HL-60/S4 treated with phorbol 12-myristate 13-acetate at 8.2 ng/mL for 4 days and 3 days (cell line): Measurements from ENCODE around the gene MACC1.

ENCODE experiments used
- in situ Hi-C: fragments of 300-500 bp; cut with MboI; formaldehyde crosslinking; loops from 2 replicates; pipeline ENCODE4 v1.15.0; 2022; ENCODE audit warnings: low sequenced_read_pairs

Gene MACC1, protein sequence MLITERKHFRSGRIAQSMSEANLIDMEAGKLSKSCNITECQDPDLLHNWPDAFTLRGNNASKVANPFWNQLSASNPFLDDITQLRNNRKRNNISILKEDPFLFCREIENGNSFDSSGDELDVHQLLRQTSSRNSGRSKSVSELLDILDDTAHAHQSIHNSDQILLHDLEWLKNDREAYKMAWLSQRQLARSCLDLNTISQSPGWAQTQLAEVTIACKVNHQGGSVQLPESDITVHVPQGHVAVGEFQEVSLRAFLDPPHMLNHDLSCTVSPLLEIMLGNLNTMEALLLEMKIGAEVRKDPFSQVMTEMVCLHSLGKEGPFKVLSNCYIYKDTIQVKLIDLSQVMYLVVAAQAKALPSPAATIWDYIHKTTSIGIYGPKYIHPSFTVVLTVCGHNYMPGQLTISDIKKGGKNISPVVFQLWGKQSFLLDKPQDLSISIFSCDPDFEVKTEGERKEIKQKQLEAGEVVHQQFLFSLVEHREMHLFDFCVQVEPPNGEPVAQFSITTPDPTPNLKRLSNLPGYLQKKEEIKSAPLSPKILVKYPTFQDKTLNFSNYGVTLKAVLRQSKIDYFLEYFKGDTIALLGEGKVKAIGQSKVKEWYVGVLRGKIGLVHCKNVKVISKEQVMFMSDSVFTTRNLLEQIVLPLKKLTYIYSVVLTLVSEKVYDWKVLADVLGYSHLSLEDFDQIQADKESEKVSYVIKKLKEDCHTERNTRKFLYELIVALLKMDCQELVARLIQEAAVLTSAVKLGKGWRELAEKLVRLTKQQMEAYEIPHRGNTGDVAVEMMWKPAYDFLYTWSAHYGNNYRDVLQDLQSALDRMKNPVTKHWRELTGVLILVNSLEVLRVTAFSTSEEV

DNA sequence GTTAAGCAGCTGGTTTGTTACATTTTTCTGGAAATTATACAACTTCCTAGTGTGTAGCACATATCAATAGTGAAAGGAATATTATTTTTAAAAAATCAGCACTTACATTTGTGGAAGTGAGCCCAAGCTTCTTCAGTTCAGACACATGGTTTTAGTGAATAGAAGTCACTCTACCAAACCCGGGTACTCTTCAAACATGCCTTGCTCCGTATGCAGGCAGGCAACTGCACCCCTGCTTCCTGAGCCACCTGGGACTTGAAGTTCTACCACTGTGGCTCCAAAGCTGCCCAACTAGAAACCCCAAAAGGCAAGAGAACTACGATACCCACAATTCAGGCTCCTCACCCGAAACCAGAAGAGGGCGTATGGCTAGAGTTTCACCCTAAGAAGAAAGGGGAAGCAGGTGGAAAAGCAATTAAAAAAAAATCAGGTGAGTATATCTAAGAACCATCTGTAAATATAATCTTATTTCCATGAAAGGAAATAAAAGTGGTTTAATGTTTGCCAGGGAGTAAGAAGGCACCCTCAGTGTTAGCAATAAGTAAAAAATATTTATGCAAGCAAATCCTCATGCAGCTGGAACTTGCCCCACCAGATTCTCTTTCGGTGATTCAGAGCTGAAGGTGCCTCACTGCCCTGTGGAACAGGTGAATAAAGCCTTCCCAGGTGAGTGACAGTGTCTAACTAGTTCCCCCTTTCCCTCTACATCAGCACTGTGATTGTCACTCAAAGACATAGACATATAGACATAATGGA is at the start of gene MACC1:
Gene MACC1 (minus strand): TSS at position 192 of the 756 bp plus-strand sequence. CDS start 55,522 bp downstream, outside the sequence.
- in situ Hi-C loops, result no loop called here

DNA sequence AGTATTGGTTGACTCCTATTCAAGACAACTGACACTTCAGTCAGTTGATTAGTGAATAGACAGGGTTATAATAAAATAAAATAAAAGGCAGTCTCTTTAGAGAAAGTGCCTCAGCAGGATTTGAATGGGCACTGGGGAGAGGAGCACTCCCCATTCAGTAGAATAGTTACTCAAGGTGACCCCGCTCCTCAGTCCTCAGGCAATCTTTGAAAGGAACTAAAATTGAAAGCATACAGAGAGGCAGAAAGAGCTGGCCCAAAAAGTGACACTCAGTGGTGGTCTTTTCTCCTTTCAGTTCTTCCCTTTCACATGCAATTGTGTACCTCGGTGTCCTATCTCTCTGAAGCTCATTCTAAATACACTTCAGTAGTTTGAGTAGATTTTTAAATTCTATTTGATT is 47.4 kb upstream of the MACC1 start:
- in situ Hi-C loops, result no loop called here

DNA sequence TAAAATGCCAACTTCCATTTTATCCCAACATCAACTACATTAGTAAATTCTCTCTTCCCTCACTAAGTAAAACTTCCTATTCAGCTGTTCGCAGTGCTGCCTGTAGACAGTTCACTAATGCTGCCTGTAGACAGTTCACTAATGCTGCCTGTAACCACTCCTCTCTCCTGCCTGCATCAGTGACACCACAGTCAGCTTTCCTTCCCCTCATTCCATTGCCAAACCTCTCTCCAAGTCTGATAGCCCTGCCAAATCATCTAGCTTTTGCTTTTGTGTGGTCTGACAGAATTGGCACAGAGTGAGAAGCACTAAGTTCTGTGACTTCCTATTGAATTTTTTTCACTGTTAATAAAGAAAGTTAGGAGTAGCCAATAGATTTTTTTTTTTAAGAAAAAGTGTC is 43.0 kb upstream of the MACC1 start:
- in situ Hi-C loops, result no loop called here

DNA sequence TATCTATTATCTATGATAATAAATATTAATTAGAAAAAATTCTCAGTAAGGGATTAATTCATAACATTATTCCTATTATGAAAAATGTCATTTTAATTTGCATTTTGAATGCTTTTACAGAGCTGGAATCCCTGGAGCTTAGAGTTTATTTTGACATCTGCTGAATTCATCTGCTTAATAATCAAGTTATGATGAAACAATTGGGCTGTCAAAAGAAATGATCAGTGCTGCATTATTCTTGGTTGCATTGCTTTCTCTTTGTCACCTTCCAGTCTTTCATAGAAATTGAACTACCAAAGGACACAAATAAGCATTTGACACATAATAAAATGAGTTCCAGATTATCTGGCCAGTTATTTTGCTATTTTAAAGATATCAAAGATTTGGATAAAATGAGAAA is 40.0 kb upstream of the MACC1 start:
- in situ Hi-C loops, result no loop called here

DNA sequence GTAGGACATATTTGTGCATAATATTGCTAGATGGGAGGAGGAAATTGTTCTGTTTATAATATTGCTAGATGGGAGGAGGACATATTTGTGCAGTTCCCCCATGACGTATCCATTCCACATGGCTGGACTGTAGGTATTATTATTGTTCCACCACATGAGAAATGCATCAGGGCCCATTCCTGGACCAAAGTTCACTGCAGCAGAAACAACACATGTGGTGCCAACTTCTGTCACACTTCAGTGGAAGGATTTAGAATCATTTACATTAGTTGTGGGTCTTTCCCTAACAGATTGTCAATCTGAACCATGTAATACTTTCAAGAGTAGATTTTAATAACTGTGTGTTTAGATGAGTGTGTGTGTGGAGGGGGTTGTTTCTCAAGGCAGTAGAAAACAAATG is 32.7 kb upstream of the MACC1 start:
- in situ Hi-C loops, result no loop called here

DNA sequence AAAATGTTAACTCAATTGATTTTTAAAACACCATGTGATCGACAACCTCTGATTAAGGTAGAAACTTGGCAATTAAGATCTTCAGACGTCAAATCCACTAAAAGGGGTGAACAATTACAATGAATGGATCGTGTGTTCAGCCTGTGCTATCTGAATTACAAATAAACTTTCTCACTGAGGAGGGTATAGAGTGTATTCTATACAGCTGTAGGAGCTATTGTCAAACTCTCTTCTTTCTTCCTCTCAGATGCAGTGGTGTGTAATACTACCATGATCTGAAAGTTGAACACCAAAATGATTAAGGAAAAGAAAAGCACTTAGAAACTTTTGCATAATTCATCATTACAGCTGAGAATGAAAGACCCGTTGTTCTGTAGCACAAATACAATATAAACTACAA is 32.2 kb upstream of the MACC1 start:
- in situ Hi-C loops, result no loop called here

DNA sequence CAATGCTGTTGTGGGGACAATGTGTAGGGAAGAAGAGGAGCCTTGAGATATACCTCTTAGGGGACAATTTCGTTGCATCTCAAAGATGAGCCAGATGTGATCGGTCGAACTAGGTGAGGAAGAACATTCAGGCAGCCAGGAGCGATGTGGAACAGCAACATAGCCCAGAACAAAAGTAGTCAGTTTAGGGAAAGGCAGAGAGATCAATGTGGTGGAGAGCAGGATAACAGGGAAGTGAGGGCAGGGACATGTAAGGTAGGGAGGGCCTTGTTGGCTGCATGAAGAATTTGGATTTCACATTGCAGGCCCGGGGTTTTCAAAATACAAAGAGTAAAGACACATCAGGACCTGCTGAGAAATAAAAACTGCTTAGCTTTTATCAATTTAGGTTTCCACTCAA is 29.1 kb upstream of the MACC1 start:
- in situ Hi-C loops, result no loop called here

DNA sequence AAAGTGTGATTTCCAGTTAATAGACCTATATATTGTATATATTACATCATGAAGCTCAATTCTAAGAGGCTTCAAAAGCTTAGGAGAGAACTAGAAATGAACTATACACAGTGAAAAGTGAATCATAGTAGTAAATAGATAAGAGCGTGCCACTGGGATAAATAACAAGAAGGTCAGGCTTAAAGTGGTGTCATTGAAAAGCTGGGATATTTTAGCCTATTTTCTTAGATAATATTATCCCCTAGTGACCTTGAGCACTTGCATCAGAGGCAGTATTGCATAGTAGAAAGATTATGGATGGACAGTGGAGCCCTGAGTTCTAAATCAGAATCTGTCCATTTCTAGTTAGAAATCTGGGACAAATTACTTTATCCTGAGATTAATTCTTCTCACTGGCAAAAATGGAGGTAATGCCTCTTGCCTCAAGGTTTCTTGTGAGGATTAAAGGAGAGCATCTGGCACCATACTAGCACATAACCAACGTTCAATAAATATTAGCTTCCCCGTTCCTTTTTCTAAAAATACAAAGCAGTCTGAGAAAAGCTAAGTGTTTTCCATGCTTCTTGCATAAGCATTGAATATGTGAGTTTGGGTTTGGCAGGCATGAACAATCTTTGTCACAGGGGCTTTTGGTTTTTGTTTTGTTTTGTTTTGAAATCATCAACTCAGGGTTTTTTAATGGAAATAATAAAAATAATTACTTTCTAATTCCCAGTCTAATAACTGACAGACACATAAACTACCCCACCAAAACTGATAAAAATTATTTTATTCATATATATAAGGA is 27.3 kb upstream of the MACC1 start:
- in situ Hi-C loops, result no loop called here

DNA sequence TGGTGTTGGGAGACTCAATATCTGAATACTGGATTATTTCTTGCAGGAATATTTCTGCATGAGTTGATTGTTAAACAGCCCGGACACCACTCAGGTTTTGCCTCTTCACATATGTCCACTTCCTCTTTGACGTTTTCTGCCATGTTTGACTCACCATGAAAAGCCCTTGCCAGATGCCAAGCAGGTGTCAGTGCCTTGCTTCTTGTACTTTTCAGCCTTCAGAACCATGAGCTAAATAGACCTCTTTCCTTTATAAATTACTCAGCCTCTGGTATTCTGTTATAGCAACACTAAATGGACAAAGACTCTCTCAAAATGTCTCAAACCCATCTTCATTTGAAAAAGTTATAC is 24.7 kb upstream of the MACC1 start:
- in situ Hi-C loops, result no loop called here

DNA sequence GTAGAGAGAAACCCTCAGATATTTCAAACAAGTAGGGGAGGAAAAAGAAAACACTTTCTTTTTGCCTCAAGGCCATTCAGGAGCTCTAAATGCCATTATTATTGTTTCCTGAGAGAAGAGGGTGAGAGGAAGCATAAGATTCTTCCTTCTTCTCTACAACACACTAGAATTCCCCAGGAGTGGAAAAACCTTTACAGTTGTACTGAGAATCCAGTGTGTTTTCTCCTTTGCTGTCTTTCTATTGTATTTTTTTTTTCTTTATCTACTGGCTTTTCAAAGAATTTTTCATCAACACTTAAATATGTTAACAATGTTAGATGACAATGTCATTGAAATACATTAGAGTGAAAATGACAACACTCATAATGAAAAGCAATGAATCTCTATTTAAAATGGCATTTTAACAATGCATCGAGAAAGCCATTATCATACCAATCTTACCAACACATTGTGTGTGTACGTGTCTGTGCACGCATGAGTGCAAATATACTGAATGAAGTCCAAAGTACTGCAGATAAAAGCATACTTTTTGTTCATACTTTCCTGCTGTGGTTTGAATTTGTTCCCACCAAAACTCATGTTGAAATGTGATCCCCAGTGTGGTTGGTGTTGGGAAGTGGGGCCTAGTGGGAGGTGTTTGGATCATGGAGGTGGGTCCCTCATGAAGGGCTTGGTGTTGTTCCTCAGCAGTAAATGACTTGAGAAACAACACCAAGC is 24.2 kb upstream of the MACC1 start:
- in situ Hi-C loops, result no loop called here

DNA sequence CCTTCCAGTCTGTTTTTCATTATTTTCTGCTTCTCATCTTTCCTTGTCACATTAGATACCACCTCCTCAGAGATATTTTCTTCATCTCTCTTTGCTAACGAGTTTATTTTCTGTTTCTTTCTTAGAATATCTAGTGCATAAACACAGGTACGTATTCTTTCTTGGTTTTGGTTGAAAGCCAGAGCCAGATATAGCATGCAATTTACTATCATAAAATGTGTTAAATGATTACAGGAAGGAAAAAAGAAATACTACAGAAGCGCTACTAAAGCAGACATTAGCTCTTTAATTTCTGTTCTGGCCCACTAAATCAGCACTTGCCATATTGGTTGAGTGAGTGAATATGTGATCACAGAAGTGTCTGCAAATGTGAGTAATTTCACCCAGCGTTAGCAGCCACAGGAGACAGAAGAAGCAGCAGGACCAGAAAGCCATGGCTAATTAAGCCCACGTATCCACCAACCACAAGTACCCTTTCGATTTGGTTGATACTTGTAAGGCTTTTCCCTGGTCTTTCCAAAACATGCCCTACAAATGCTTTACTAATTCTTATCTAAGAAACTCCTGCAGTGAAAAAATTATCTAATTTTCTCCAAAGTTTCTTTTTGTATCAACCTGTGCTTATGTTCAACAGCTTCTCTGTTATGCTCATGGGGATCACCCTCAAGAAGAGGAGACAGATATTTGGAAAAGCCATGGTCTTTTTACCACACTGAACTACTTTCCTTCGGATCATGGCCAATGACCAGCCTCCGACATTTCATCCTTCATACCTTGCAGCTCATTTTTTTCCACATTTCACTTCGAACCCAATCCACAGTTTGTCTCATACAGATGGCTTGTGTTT is 23.1 kb upstream of the MACC1 start:
- in situ Hi-C loops, result no loop called here

DNA sequence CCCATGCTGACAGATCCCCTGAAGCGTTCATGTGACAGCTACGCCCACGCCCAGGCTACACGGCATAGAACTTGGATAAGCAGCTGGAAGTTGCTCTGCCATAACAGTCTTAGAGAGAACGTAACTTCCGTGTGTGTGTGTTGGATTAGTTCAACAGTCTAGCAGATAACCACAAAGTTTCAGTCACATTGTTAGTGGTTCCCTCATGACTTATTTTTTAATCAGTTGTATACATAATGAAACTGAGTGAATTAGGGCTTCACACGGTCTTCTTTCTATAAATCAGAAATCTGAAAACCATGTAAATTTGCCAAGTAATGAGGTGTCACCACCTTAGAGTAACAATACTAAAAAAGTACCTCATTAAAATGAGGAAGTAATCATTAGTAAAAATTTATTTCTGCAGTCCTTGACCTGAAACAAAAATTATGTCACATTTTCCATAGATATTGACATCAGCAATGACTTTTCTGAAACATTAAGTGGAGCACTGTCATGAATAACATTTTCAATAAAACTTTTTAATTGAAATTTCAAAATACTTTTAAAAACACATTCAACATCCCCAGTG is 21.7 kb upstream of the MACC1 start:
- in situ Hi-C loops, result no loop called here

DNA sequence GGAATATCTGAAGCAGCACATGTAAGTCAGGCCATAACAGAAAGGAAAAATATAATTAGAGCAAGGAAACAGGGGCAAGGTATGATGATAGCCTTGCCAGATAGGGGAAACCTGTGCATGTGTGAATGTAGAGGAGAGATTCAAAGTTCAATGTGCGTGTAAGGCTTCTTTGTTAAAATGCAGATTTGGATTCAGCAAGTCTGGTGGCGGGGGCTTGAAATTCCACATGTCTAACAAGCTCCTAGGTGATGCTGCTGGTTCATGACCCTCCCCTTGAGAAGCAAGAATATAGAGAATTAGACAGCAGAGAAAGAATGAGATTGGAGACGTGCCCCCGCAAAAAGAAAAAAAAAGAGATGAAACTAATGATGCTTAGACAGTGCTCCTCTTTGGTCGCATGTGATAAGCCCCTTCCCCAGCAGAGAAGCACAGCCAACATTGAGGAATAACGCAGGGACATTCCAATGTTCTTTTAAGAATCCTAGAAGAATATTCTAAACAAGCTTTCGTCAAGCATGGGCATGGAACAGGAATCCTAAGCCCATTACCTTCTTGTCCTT is 21.1 kb upstream of the MACC1 start:
- in situ Hi-C loops, result no loop called here

DNA sequence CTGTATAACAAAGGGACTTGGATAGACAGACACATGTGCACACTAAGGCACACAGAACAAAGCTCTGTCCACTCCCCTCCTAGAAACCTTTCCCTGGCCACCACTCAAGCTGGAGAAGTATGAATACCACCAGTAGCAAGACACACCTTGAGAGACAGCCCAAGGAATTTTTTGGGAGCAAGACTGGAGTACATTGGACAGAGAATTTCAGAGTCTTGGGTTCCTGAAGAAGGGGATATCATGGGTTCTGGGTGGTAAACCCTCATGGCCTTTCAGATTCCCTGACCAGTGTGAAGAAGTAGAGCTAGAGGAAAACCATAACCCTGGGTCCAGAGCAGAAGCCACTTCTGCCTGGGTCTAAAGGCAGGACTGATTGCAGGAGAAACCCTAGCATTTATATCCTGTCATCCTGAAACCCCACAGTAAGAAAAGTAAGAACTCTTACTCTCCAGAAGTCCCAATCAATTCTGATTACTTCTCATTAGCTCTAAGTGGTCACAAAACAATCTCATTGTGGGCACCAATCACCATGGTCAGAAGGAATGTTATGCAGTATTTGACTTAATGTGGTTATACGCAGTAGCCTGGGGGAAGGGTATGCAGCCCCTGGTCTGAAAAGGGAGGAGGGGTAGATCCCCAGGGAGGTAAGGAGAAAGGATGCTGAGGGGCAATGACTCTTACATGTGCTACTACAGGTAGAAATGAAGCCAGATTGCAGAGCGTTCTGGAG is 20.4 kb upstream of the MACC1 start:
- in situ Hi-C loops, result no loop called here

DNA sequence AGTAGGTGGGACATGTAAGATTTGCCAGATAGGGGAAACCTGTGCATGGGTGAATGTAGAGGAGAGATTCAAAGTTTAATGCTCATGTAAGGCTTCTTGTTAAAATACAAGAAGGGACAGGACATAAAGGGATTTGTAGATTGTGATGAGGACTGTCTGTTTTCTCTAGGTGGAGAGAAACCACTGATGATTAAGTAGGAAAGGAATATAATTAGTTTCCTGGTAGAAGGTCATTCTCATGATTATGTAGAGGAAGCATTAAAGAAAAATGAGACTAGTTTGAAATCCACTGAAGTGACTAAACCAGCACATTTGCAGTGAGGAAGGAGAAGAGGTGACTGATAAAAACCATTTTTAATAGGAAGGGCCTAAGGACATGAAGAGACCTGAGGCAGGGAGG is 19.6 kb upstream of the MACC1 start:
- in situ Hi-C loops, result no loop called here

DNA sequence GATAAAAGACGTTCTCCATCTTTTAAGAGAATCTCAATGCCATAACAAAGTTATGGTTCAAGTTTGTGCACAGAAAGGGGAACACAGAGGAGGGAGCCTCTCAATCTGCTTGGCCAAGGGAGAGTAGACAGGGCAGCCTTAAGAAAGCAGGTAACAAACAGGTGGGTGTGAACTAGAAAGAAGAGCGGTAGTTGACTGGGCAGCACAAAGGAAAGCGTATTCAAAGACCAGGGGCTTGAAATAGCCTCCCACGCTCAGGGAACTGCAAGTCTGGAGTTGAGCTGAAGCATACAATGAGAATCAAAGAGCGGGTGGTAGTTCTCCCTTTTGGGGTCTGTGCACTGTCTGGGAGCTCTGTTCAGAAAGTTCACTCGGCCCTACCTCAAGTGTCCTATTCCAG is 18.9 kb upstream of the MACC1 start:
- in situ Hi-C loops, result no loop called here

DNA sequence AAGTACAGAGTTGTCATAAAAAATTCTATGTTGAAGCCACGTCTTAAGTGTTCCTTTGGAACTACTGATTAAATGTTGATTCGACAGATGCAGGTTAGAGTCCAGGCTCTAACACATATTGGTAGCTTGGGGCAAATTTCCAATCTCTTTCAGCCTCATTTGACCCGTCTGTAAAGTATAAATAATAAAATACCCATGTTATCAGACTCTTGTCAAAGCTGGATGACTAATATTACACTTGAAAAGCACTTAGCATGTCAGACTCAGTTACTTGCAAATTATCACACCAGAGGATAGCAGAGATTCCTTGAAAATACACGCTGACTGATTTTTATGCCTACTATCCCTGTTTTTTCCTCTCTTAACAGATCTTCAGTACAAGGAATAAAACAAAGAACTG is 18.1 kb upstream of the MACC1 start:
- in situ Hi-C loops, result no loop called here

DNA sequence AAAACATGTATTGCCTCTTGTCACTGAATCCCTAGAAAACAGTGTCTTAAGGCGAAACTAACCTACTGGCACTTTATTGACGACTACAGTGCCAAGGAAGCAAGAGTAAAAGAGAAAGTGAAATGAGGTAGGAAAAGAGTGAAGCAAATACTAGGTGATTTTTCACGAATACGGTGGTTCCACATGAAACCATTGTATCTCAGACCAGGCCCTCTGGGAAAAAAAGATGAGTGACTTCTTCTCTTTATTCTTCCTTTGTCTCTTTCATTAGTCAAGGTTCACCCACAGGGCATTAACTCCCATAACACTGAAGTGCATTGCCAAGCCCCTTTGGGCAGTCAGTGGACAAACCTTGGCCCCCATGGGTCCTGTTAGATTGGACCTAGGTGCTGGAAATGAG is 16.2 kb upstream of the MACC1 start:
- in situ Hi-C loops, result no loop called here
